ENCODE measurements around the gene TAGLN2.

TAGLN2 gene

GRCh38 chr1:159935305-159935704, 10.0 kb upstream of the TAGLN2 start:
- no peak for DNase-seq (ENCODE audit: low spot score)

DNA sequence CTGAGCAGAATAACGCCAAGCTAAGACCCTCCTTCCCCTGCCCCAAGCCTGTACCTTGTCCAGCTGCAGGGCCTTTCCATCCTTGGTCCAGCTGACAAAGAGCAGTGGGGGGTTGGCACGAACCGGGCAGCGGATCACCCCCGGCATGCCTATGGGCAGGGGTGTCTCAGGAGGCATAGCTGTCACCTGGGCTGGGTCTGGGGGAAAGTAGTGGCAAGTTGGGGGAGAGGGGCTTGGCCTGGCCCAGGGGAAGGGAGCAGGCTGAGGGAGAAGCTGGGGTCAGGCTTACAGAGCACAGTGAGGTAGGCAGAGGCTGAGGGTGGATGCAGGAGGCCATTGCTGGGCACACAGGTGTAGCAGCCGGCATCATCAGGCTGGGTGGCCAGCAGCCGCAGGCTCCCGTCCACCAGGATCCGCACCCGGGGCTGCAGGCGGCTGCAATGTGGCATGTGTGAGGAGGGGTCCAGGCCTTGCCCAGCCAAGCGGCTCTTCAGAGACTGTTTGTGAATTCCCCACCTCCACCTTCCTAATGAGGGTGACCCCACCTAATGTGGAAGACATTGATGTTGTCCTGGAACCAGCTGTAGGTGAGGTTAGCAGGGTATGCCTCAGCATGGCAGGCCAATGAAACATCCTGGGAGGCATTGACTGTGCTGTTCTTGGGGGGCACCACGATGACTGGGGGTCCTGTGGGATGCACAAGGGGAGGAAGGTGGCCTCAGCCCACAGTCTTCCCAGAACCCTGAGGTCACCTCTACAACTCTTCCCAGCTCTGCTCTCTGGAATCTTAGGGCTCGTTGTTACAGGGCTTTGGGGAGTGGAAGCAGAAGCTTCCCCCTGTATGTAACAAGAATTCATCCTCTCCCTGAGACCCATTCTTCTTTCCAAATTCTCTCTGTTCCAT, 9.1 kb upstream of the TAGLN2 start:
- no peak for DNase-seq (ENCODE audit: low spot score)

- no peak for DNase-seq (ENCODE audit: low spot score)
Measured at GRCh38 chr1:159933347-159933746, 8.0 kb upstream of the TAGLN2 start.

DNA sequence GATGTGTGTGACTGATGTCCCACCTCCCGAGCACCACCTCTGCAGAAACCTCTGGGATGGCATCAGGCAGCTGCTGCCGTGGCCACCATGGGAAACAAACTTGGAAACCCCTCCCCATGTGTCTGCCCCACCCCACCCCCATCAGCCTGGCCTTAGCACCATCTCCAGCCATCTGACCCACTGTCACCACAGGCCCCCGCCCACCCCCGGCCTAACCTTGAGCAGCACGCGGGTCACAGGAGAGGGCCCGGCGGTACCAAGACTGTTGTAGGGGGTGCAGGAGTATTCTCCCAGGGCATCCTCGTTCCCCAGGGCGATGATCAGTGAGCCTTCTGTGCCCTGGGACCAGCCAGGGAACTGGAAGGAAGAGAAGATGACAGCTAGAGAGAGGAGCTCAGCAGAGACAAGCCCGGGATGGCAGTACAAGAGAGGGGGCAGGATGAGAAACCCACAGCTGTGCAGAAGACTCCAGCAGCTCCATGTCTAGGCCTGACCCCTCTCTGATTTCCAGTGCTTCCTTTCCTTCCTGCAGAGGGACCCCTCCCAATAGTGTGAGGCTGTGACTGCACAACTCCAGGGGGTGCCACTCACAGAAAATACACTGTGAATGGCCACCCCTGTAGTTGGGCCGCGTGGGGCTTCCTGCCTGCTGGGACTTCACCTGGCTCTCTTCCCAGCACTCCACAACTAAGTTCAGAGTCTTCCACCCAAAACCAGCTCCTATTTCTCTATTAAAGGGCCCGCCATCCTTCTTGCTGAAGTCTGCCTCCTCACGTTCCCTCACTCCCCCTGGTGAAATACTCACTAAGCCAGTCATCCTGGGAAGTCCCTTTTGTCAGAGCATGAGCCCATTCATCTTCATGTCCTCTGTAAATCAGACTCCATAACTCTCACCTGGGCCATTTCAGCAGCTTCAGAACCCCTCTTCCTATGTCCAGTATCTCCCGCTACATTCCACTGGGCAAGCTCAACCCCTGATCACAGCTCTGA, 7.3 kb upstream of the TAGLN2 start:
- DNase-seq (ENCODE audit: low spot score), result no peak

- no peak for DNase-seq (ENCODE audit: low spot score)
Measured at GRCh38 chr1:159931795-159932173, 6.5 kb upstream of the TAGLN2 start.

- DNase-seq (ENCODE audit: low spot score), result no peak
Measured at GRCh38 chr1:159931101-159931794, 5.9 kb upstream of the TAGLN2 start.

- no peak for DNase-seq (ENCODE audit: low spot score)
Measured at GRCh38 chr1:159930634-159931033, 5.3 kb upstream of the TAGLN2 start.

DNA sequence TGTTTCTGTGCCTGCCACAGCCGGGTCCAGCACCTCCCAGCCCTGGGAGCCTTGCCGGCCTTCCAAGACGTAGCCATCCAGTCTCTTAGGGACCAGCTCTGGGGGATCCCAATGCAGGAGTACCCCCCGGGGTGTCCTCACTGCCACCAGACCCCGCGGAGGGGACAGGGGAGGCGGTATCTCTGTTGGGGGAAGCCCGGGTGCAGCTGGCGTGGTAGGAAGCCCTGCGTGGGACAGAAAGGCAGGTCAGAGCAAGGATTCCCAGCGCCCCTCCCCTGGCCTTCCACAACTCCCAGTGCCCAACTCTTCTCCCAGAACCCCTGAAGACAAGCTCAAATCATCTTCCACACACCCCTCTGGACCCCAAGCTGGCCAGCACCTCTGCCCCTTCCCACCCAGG, 4.9 kb upstream of the TAGLN2 start:
- no peak for DNase-seq (ENCODE audit: low spot score)

- no peak for DNase-seq (ENCODE audit: low spot score)
Measured at GRCh38 chr1:159929155-159930051, 4.1 kb upstream of the TAGLN2 start.

GRCh38 chr1:159928491-159929050, 3.3 kb upstream of the TAGLN2 start:
- no peak for DNase-seq (ENCODE audit: low spot score)

GRCh38 chr1:159927849-159928431, 2.6 kb upstream of the TAGLN2 start:
- DNase-seq (ENCODE audit: low spot score), result no peak

DNA sequence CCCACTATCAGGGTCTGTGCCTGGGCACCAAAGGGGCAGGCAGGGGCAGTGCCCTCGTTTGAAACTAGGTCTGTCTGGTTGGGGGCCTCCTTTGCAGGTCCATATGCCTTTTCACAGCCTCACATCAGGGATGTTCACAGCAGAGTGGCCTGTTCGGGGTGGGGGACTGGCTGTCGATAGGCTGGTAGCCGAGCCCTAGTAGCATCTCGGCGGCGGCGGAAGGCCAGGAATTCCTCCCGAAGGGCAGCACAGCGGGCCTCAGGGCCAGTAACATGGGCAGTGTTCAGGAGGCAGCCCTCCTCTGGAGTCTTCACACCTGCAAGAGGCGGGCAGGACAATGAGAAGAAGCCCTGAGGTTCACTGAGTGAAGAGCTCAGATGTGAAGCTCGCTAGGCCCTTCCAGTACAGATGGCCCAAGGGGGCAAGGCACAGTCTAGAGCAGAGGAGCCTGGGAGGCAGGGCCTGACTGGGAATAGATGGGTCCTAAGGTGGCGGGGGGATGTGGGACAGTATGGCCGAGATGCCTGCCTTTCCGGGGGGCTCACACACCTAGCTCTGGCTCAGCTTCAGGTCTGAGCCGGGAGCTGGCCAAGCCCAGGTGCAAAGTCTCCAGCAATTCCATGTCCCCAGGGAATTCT, 2.0 kb upstream of the TAGLN2 start:
- no peak for DNase-seq (ENCODE audit: low spot score)

DNA sequence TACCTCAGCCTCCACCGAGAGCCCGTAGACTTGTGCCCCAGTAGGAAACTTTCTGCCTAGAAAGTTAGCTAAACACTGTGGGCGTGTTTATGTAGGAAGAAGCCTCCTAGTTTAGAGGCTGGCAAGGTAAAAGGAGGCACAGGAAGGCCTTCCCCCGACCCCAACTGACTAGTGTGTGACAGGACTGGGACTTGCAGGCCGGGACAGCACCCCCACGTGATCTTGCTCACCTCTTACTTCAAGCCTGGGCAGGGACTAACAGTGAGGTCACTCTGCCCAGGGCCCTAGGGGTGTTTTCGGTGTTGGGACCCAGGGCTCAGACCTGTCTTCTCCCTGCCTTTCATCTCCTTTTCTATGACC, 392 bp upstream of the TAGLN2 start:
- DNase-seq (ENCODE audit: low spot score), result no peak

DNA sequence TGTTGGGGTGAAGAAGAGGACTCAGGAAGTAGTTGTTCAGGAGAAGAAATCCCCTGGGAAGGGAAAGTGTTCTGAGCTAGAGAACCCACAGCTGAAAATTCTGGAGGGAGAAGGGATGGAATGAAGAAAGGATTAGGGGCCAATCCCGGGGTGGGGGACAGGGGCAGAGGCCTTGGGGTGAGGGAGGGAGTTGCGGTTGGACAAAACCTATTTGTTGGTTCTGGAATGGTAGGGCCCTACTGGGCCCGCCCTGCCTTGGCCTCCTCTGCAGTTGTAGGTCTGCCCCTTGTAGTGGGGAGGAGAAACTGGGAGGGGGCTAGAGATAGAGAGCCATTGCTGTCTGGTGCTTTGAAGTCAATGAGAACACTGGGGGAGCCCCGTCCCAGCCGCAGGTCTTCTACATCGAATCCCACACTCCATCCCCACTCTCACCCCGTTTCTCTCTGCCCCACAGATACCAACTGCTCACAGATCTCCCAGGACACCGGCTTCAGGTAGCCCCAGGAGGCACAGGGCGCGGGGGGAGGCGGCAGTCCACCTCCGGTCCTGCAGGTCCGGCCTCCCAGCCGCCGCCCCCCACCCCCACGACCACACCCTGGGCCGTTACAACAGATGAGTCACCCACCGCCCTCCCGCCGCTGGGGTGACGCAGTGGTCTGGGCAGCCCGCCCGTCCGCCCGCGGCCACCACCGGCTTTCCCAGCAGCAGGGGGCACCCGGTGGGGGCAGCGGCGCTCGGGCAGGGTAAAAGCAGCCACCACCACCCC, 1.1 kb downstream of the TAGLN2 start:
- peak; percentile 53 for DNase-seq (ENCODE audit: low spot score)

- DNase-seq (ENCODE audit: low spot score), result peak; percentile 85
Measured at GRCh38 chr1:159923203-159924024, 1.9 kb downstream of the TAGLN2 start.

DNA sequence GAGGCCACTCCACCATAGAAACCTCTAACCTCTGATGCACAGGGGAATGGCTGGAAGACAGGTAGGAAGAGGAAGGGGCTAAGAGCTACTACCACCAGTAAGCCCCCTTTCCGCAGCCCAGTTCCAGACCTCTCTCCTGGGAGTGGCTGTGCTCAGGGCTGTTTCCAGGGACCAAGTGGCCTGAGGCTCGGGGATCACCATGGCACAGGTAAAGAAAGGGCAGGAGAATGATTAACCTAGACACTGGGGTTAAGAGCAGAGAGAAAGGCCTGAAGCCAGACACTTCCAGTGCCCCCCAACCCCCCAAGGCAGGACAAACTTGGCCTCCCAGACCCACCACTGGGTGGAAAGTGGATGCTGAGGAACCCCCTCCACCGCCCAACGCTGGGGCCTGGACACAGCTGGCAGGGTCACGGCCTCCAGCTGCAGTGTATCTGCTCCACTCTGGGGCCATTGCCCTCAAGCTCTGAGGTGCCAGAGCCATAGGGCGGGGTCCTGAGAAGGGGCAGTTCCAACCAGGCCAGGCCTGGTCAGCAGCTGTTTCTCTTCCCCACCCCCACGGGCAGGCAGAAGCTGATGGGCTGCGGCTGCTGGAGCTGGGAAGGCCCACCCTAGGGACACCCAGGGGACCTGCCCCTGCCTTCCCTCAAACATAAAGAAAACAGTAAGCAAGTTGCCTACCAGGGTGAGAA, 2.6 kb downstream of the TAGLN2 start:
- no peak for DNase-seq (ENCODE audit: low spot score)

- peak; percentile 7 for DNase-seq (ENCODE audit: low spot score)
Measured at GRCh38 chr1:159921700-159922504, 3.4 kb downstream of the TAGLN2 start.

Measured in CD4-positive, alpha-beta T cell treated with Interleukin-6 at 100 ng/mL for 8 hours (primary cell).